Measurements from ENCODE around the gene PLA2G4D.

Gene PLA2G4D

GRCh38 chr15:42094512-42094963, at the start of gene PLA2G4D:
TSS of gene PLA2G4D (minus strand) at chr15:42094562. CDS start at chr15:42094459, 103 bp downstream.
- no peak for TF ChIP-seq JUND (IDR thresholded peaks at IDR 0.05; ENCODE audit: low read depth)
- DNase-seq (ENCODE audit: low read depth in 1 of 2, low spot score in 1 of 2): peak in 1 of 2 experiments; percentile 82
- in situ Hi-C loops (cut with HindIII; ENCODE audit: low pct_unique_long_range_greater_than_20kb, low sequenced_read_pairs): no loop called here

- no peak for DNase-seq (ENCODE audit: low read depth in 1 of 2, low spot score in 1 of 2)
- in situ Hi-C loops (cut with HindIII; ENCODE audit: low pct_unique_long_range_greater_than_20kb, low sequenced_read_pairs): no loop called here
- TF ChIP-seq JUND (IDR thresholded peaks at IDR 0.05; ENCODE audit: low read depth): no peak
Observed at GRCh38 chr15:42143356-42143755, 49.0 kb upstream of the PLA2G4D start.

- DNase-seq (ENCODE audit: low read depth in 1 of 2, low spot score in 1 of 2): no peak
- in situ Hi-C loops (cut with HindIII; ENCODE audit: low pct_unique_long_range_greater_than_20kb, low sequenced_read_pairs): no loop called here
- TF ChIP-seq JUND (IDR thresholded peaks at IDR 0.05; ENCODE audit: low read depth): no peak
Observed at GRCh38 chr15:42141795-42142667, 47.7 kb upstream of the PLA2G4D start.

- DNase-seq (ENCODE audit: low read depth in 1 of 2, low spot score in 1 of 2): no peak
- TF ChIP-seq JUND (IDR thresholded peaks at IDR 0.05; ENCODE audit: low read depth): no peak
- in situ Hi-C loops (cut with HindIII; ENCODE audit: low pct_unique_long_range_greater_than_20kb, low sequenced_read_pairs): no loop called here
Observed at GRCh38 chr15:42141246-42141645, 46.9 kb upstream of the PLA2G4D start.

- DNase-seq (ENCODE audit: low read depth in 1 of 2, low spot score in 1 of 2): no peak
- in situ Hi-C loops (cut with HindIII; ENCODE audit: low pct_unique_long_range_greater_than_20kb, low sequenced_read_pairs): no loop called here
- TF ChIP-seq JUND (IDR thresholded peaks at IDR 0.05; ENCODE audit: low read depth): no peak
Observed at GRCh38 chr15:42140383-42141070, 46.2 kb upstream of the PLA2G4D start.

- in situ Hi-C loops (cut with HindIII; ENCODE audit: low pct_unique_long_range_greater_than_20kb, low sequenced_read_pairs): no loop called here
- TF ChIP-seq JUND (IDR thresholded peaks at IDR 0.05; ENCODE audit: low read depth): no peak
- DNase-seq (ENCODE audit: low read depth in 1 of 2, low spot score in 1 of 2): no peak
Observed at GRCh38 chr15:42139596-42139995, 45.2 kb upstream of the PLA2G4D start.

- in situ Hi-C loops (cut with HindIII; ENCODE audit: low pct_unique_long_range_greater_than_20kb, low sequenced_read_pairs): no loop called here
- DNase-seq (ENCODE audit: low read depth in 1 of 2, low spot score in 1 of 2): peak in 1 of 2 experiments; percentile 47
- no peak for TF ChIP-seq JUND (IDR thresholded peaks at IDR 0.05; ENCODE audit: low read depth)
Observed at GRCh38 chr15:42138968-42139386, 44.6 kb upstream of the PLA2G4D start.

GRCh38 chr15:42138411-42138810, 44.0 kb upstream of the PLA2G4D start:
- in situ Hi-C loops (cut with HindIII; ENCODE audit: low pct_unique_long_range_greater_than_20kb, low sequenced_read_pairs): no loop called here
- DNase-seq (ENCODE audit: low read depth in 1 of 2, low spot score in 1 of 2): no peak
- no peak for TF ChIP-seq JUND (IDR thresholded peaks at IDR 0.05; ENCODE audit: low read depth)

GRCh38 chr15:42137461-42138261, 43.3 kb upstream of the PLA2G4D start:
- in situ Hi-C loops (cut with HindIII; ENCODE audit: low pct_unique_long_range_greater_than_20kb, low sequenced_read_pairs): no loop called here
- no peak for TF ChIP-seq JUND (IDR thresholded peaks at IDR 0.05; ENCODE audit: low read depth)
- DNase-seq (ENCODE audit: low read depth in 1 of 2, low spot score in 1 of 2): peak; percentile 46 to 71

- TF ChIP-seq JUND (IDR thresholded peaks at IDR 0.05; ENCODE audit: low read depth): no peak
- no peak for DNase-seq (ENCODE audit: low read depth in 1 of 2, low spot score in 1 of 2)
- in situ Hi-C loops (cut with HindIII; ENCODE audit: low pct_unique_long_range_greater_than_20kb, low sequenced_read_pairs): no loop called here
Observed at GRCh38 chr15:42136513-42136912, 42.2 kb upstream of the PLA2G4D start.

GRCh38 chr15:42135351-42135750, 41.0 kb upstream of the PLA2G4D start:
- in situ Hi-C loops (cut with HindIII; ENCODE audit: low pct_unique_long_range_greater_than_20kb, low sequenced_read_pairs): no loop called here
- TF ChIP-seq JUND (IDR thresholded peaks at IDR 0.05; ENCODE audit: low read depth): no peak
- no peak for DNase-seq (ENCODE audit: low read depth in 1 of 2, low spot score in 1 of 2)

- in situ Hi-C loops (cut with HindIII; ENCODE audit: low pct_unique_long_range_greater_than_20kb, low sequenced_read_pairs): no loop called here
- no peak for DNase-seq (ENCODE audit: low read depth in 1 of 2, low spot score in 1 of 2)
- TF ChIP-seq JUND (IDR thresholded peaks at IDR 0.05; ENCODE audit: low read depth): no peak
Observed at GRCh38 chr15:42134617-42135245, 40.4 kb upstream of the PLA2G4D start.
